Liver (tissue), 9 donors: ENCODE measurements around the gene PSMB7. TPM values are rescaled to one million over a fixed set of nuclear protein-coding genes. Genes with fewer than 3 reads are reported as not detected.

ENCODE experiments used
- DNase-seq: peaks from one replicate; pipeline ENCODE4 v3.0.0-alpha.2; 2017; ENCODE audit warnings: low spot score
- H3K27ac ChIP-seq, 2 donors: one replicate each; pipeline ENCODE4 v1.7.0; 2013; ENCODE audit warnings: inconsistent platforms in 2 of 2, low read length in 2 of 2, control low read depth in 1 of 2, low read depth in 1 of 2, mild to moderate bottlenecking in 1 of 2
- H3K27me3 ChIP-seq, 4 donors: one replicate each; pipeline versions ENCODE4 v1.6.1 to v1.7.0; 2013; ENCODE audit warnings: low read length in 3 of 4, inconsistent platforms in 1 of 4, mild to moderate bottlenecking in 1 of 4, moderate library complexity in 1 of 4; ENCODE audit not compliant: control insufficient read depth in 4 of 4, insufficient read depth in 4 of 4
- H3K36me3 ChIP-seq, 4 donors: one replicate each; pipeline versions ENCODE4 v1.6.1 to v1.7.0; 2013; ENCODE audit warnings: low read length in 3 of 4, mild to moderate bottlenecking in 3 of 4, low read depth in 1 of 4, moderate library complexity in 1 of 4; ENCODE audit not compliant: control insufficient read depth in 4 of 4, insufficient read depth in 3 of 4
- H3K4me1 ChIP-seq, 4 donors: one replicate each; pipeline versions ENCODE4 v1.6.1 to v1.7.0; 2013; ENCODE audit warnings: low read length in 3 of 4, mild to moderate bottlenecking in 3 of 4, moderate library complexity in 1 of 4; ENCODE audit not compliant: control insufficient read depth in 4 of 4, insufficient read depth in 4 of 4
- H3K4me3 ChIP-seq, 3 donors: one replicate each; pipeline versions ENCODE4 v1.6.1 to v1.7.0; 2013; ENCODE audit warnings: low read length in 3 of 3, control low read depth in 1 of 3, low read depth in 1 of 3, mild to moderate bottlenecking in 1 of 3
- H3K9ac ChIP-seq, 2 donors: one replicate each; pipeline ENCODE4 v1.7.0; 2013; ENCODE audit warnings: low read length in 2 of 2, mild to moderate bottlenecking in 2 of 2, moderate library complexity in 2 of 2, control low read depth in 1 of 2, low read depth in 1 of 2
- H3K9me3 ChIP-seq, 4 donors: one replicate each; pipeline versions ENCODE4 v1.6.1 to v1.7.0; 2013; ENCODE audit warnings: low read length in 3 of 4; ENCODE audit not compliant: control insufficient read depth in 4 of 4
- EGR1 ChIP-seq, 2 donors: IDR thresholded peaks; 2 replicates each; pipeline ENCODE4 v1.6.1; 2016 to 2018; ENCODE audit warnings: antibody characterized with exemption in 2 of 2, low read depth in 2 of 2
- FOXA1 ChIP-seq: IDR thresholded peaks from 2 replicates; pipeline ENCODE4 v1.6.1; 2016; ENCODE audit warnings: antibody characterized with exemption
- FOXA2 ChIP-seq: IDR thresholded peaks from 2 replicates; pipeline ENCODE4 v1.6.1; 2016; ENCODE audit warnings: antibody characterized with exemption
- GABPA ChIP-seq, 2 donors: IDR thresholded peaks in 1 of 2; conservative IDR thresholded peaks in 1 of 2; 2 replicates each; pipeline ENCODE4 v1.6.1; 2016; ENCODE audit warnings: antibody characterized with exemption in 2 of 2, mild to moderate bottlenecking in 1 of 2, moderate library complexity in 1 of 2
- HNF4A ChIP-seq, 2 donors: conservative IDR thresholded peaks; 2 replicates each; pipeline ENCODE4 v1.6.1; 2016; ENCODE audit warnings: antibody characterized with exemption in 2 of 2, mild to moderate bottlenecking in 2 of 2
- HNF4G ChIP-seq: IDR thresholded peaks from 2 replicates; pipeline ENCODE4 v1.6.1; 2016; ENCODE audit warnings: antibody characterized with exemption
- JUND ChIP-seq, 2 donors: IDR thresholded peaks; 2 replicates each; pipeline ENCODE4 v1.6.1; 2016; ENCODE audit warnings: antibody characterized with exemption in 2 of 2
- NR2F2 ChIP-seq: IDR thresholded peaks from 2 replicates; pipeline ENCODE4 v1.6.1; 2016; ENCODE audit warnings: antibody characterized with exemption
- RAD21 ChIP-seq, 2 donors: IDR thresholded peaks; 2 replicates each; pipeline ENCODE4 v1.6.1; 2016; ENCODE audit warnings: antibody characterized with exemption in 2 of 2, mild to moderate bottlenecking in 2 of 2
- RXRA ChIP-seq, 2 donors: IDR thresholded peaks; 2 replicates each; pipeline ENCODE4 v1.6.1; 2017 to 2018; ENCODE audit warnings: antibody characterized with exemption in 2 of 2, mild to moderate bottlenecking in 1 of 2
- SP1 ChIP-seq: IDR thresholded peaks from 2 replicates; pipeline ENCODE4 v1.6.1; 2018; ENCODE audit warnings: antibody characterized with exemption, mild to moderate bottlenecking
- TAF1 ChIP-seq: conservative IDR thresholded peaks from 2 replicates; pipeline ENCODE4 v1.6.1; 2016; ENCODE audit warnings: antibody characterized with exemption, mild to moderate bottlenecking
- YY1 ChIP-seq: IDR thresholded peaks from 2 replicates; pipeline ENCODE4 v1.6.1; 2016; ENCODE audit warnings: antibody characterized with exemption, mild to moderate bottlenecking
- WGBS: extraction: QIAGEN DNeasy Blood & Tissue Kit; methylation state at CpG from one replicate; pipeline ENCODE4 v1.1.7; 2013; 5-methylcytosine and 5-hydroxymethylcytosine counted together
- polyA plus RNA-seq, 2 donors: library from polyadenylated mRNA; stranded (reverse) in 1 of 2; unstranded in 1 of 2; fragments of 200-250 nt in 1 of 2; fragments of >200 nt in 1 of 2; fragmentation: Nextera tagmentation in 1 of 2; extraction: Ambion mirVana in 1 of 2; gene quantifications; one replicate each; pipeline versions ENCODE4 v1.2.1 to v1.2.3, GENCODE V29; 2013 to 2015
- total RNA-seq, 2 donors: library from RNA; depleted of rRNA; stranded (reverse); fragments of >200 nt; gene quantifications; one replicate each; pipeline ENCODE4 v1.2.3, GENCODE V29; 2014
- TF ChIP-seq, protein P1 (sequence below): IDR thresholded peaks from 2 replicates; pipeline ENCODE4 v1.6.1; 2016; ENCODE audit warnings: antibody characterized with exemption
- TF ChIP-seq, protein P2 (sequence below): IDR thresholded peaks from 2 replicates; pipeline ENCODE4 v1.6.1; 2016; ENCODE audit warnings: antibody characterized with exemption
- TF ChIP-seq, protein P3 (sequence below): fragments of 150-350 bp; IDR thresholded peaks from 2 replicates; pipeline ENCODE4 v1.5.1; 2017; ENCODE audit warnings: improper control_type of control experiment, low read depth, low read length; ENCODE audit not compliant: missing input control
- TF ChIP-seq, protein P4 (sequence below): IDR thresholded peaks from 2 replicates; pipeline ENCODE4 v1.6.1; 2016; ENCODE audit warnings: antibody characterized with exemption, mild to moderate bottlenecking
- TF ChIP-seq, protein P5 (sequence below): IDR thresholded peaks from 2 replicates; pipeline ENCODE4 v1.6.1; 2016; ENCODE audit warnings: antibody characterized with exemption
- donor health status: healthy.
- donor health status: healthy.
- donor health status: healthy.
- donor health status: healthy.
- donor health status: healthy.

PSMB7 gene
- total and polyA plus RNA-seq, 4 donors = 90.9 to 183 (median 134) TPM

DNA sequence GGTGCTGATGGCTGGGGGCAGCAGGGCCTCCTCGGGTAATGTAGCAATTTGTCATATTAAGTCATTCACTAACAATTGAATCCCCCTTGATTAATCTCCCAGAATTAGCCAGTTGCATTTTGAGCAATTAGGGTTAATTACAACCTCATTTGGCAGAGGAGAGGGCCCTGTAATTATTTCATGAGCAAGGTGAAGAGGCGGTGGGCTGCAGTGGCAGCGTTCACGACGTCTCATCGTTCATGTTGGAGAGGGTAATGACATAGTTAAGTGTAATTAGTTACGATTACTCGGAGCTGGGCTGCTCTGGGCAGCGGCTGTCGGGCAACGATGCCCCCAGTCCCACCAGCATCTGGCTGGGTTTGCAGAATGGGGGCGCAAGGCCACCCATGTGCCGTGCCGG lies 111.5 kb downstream of the PSMB7 start:
- Histone ChIP-seq H3K36me3 (peaks cover 9 to 42% (median 22%) of the 10 kb centered on the region in 4 donors), H3K9me3 (no peaks in the 10 kb centered on the region), H3K27me3 (no peaks in the 10 kb centered on the region), H3K9ac (no peak overlapping the region), H3K4me3 (no peak overlapping the region), H3K27ac (no peak overlapping the region), H3K4me1 (peaks cover 0 to 4% (median 0%) of the 10 kb centered on the region in 4 donors)
- DNase-seq = no peak
- TF ChIP-seq FOXA2 (no peak), GABPA (IDR thresholded peaks at IDR 0.05 in 1 of 2, conservative IDR thresholded peaks at IDR 0.05 in 1 of 2) (no peak), NR2F2 (no peak), SP1 (no peak), FOXA1 (no peak), TAF1 (no peak), HNF4A (conservative IDR thresholded peaks at IDR 0.05) (no peak), JUND (IDR thresholded peaks at IDR 0.05) (no peak), RXRA (IDR thresholded peaks at IDR 0.05) (no peak), YY1 (no peak), HNF4G (no peak), EGR1 (IDR thresholded peaks at IDR 0.05; ENCODE audit: low read depth in 2 of 2) (no peak), RAD21 (IDR thresholded peaks at IDR 0.05) (no peak)
- TF ChIP-seq, protein P1, sequence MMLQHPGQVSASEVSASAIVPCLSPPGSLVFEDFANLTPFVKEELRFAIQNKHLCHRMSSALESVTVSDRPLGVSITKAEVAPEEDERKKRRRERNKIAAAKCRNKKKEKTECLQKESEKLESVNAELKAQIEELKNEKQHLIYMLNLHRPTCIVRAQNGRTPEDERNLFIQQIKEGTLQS = no peak
- TF ChIP-seq, protein P2, sequence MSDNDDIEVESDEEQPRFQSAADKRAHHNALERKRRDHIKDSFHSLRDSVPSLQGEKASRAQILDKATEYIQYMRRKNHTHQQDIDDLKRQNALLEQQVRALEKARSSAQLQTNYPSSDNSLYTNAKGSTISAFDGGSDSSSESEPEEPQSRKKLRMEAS = no peak
- TF ChIP-seq, protein P3, sequence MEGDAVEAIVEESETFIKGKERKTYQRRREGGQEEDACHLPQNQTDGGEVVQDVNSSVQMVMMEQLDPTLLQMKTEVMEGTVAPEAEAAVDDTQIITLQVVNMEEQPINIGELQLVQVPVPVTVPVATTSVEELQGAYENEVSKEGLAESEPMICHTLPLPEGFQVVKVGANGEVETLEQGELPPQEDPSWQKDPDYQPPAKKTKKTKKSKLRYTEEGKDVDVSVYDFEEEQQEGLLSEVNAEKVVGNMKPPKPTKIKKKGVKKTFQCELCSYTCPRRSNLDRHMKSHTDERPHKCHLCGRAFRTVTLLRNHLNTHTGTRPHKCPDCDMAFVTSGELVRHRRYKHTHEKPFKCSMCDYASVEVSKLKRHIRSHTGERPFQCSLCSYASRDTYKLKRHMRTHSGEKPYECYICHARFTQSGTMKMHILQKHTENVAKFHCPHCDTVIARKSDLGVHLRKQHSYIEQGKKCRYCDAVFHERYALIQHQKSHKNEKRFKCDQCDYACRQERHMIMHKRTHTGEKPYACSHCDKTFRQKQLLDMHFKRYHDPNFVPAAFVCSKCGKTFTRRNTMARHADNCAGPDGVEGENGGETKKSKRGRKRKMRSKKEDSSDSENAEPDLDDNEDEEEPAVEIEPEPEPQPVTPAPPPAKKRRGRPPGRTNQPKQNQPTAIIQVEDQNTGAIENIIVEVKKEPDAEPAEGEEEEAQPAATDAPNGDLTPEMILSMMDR = no peak
- TF ChIP-seq, protein P4, sequence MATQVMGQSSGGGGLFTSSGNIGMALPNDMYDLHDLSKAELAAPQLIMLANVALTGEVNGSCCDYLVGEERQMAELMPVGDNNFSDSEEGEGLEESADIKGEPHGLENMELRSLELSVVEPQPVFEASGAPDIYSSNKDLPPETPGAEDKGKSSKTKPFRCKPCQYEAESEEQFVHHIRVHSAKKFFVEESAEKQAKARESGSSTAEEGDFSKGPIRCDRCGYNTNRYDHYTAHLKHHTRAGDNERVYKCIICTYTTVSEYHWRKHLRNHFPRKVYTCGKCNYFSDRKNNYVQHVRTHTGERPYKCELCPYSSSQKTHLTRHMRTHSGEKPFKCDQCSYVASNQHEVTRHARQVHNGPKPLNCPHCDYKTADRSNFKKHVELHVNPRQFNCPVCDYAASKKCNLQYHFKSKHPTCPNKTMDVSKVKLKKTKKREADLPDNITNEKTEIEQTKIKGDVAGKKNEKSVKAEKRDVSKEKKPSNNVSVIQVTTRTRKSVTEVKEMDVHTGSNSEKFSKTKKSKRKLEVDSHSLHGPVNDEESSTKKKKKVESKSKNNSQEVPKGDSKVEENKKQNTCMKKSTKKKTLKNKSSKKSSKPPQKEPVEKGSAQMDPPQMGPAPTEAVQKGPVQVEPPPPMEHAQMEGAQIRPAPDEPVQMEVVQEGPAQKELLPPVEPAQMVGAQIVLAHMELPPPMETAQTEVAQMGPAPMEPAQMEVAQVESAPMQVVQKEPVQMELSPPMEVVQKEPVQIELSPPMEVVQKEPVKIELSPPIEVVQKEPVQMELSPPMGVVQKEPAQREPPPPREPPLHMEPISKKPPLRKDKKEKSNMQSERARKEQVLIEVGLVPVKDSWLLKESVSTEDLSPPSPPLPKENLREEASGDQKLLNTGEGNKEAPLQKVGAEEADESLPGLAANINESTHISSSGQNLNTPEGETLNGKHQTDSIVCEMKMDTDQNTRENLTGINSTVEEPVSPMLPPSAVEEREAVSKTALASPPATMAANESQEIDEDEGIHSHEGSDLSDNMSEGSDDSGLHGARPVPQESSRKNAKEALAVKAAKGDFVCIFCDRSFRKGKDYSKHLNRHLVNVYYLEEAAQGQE = no peak
- TF ChIP-seq, protein P5, sequence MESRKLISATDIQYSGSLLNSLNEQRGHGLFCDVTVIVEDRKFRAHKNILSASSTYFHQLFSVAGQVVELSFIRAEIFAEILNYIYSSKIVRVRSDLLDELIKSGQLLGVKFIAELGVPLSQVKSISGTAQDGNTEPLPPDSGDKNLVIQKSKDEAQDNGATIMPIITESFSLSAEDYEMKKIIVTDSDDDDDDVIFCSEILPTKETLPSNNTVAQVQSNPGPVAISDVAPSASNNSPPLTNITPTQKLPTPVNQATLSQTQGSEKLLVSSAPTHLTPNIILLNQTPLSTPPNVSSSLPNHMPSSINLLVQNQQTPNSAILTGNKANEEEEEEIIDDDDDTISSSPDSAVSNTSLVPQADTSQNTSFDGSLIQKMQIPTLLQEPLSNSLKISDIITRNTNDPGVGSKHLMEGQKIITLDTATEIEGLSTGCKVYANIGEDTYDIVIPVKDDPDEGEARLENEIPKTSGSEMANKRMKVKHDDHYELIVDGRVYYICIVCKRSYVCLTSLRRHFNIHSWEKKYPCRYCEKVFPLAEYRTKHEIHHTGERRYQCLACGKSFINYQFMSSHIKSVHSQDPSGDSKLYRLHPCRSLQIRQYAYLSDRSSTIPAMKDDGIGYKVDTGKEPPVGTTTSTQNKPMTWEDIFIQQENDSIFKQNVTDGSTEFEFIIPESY = no peak
- 92% methylated on average over 14 of the region's 14 CpGs for WGBS

Other genes with a start within 250 kb of the PSMB7 start
- gene NEK6, start 157.5 kb downstream of the PSMB7 start, total RNA-seq = 10 to 100 TPM; 36.4 to 48.5 TPM
- gene NEK6, start 157.5 kb downstream of the PSMB7 start, polyA plus RNA-seq = 10 to 100 TPM; 32.5 to 49.7 TPM
- not detected for gene ADGRD2, start 35.0 kb upstream of the PSMB7 start, total RNA-seq
- not detected for gene ADGRD2, start 35.0 kb upstream of the PSMB7 start, polyA plus RNA-seq
- not detected for gene NR5A1, start 92.0 kb upstream of the PSMB7 start, total RNA-seq
- not detected for gene NR5A1, start 92.0 kb upstream of the PSMB7 start, polyA plus RNA-seq